Measurements from ENCODE around the gene ZNF536. TPM values are rescaled to one million over a fixed set of nuclear protein-coding genes. Genes with fewer than 3 reads are reported as not detected.

ZNF536 gene
- total RNA-seq (2014; rRNA removed; shearing (Covaris generic)) = not detected in 2 replicates

GRCh38 chr19:30371960-30372824 is at the start of gene ZNF536:
Gene ZNF536 (plus strand): TSS chr19:30372384. CDS start chr19:30443563, 71,179 bp downstream.
- DNase-seq (ENCODE audit: low spot score) = no peak
- in situ Hi-C loops (cut with HindIII; ENCODE audit: low sequenced_read_pairs) = no loop called here

- in situ Hi-C loops (cut with HindIII; ENCODE audit: low sequenced_read_pairs) = no loop called here
- DNase-seq (ENCODE audit: low spot score) = no peak
These were observed 49.4 kb upstream of the ZNF536 start for GRCh38 chr19:30322641-30323320.

GRCh38 chr19:30323904-30324303 is 48.3 kb upstream of the ZNF536 start:
- in situ Hi-C loops (cut with HindIII; ENCODE audit: low sequenced_read_pairs) = no loop called here
- no peak for DNase-seq (ENCODE audit: low spot score)

- in situ Hi-C loops (cut with HindIII; ENCODE audit: low sequenced_read_pairs) = no loop called here
- no peak for DNase-seq (ENCODE audit: low spot score)
These were observed 47.2 kb upstream of the ZNF536 start for GRCh38 chr19:30324982-30325381.

GRCh38 chr19:30325676-30326392 is 46.4 kb upstream of the ZNF536 start:
- DNase-seq (ENCODE audit: low spot score) = peak; percentile 52

GRCh38 chr19:30326393-30326710 is 45.8 kb upstream of the ZNF536 start:
- no peak for DNase-seq (ENCODE audit: low spot score)
- in situ Hi-C loops (cut with HindIII; ENCODE audit: low sequenced_read_pairs) = no loop called here

More at GRCh38 chr19:30325676-30326392, 46.4 kb upstream of the ZNF536 start:
- in situ Hi-C loops (cut with HindIII; ENCODE audit: low sequenced_read_pairs) = no loop called here

GRCh38 chr19:30327331-30327730 is 44.9 kb upstream of the ZNF536 start:
- no peak for DNase-seq (ENCODE audit: low spot score)
- in situ Hi-C loops (cut with HindIII; ENCODE audit: low sequenced_read_pairs) = no loop called here

GRCh38 chr19:30328096-30328495 is 44.1 kb upstream of the ZNF536 start:
- no peak for DNase-seq (ENCODE audit: low spot score)
- in situ Hi-C loops (cut with HindIII; ENCODE audit: low sequenced_read_pairs) = no loop called here

- in situ Hi-C loops (cut with HindIII; ENCODE audit: low sequenced_read_pairs) = no loop called here
- no peak for DNase-seq (ENCODE audit: low spot score)
These were observed 41.9 kb upstream of the ZNF536 start for GRCh38 chr19:30330266-30330665.

GRCh38 chr19:30332445-30333234 is 39.5 kb upstream of the ZNF536 start:
- in situ Hi-C loops (cut with HindIII; ENCODE audit: low sequenced_read_pairs) = no loop called here
- DNase-seq (ENCODE audit: low spot score) = no peak

GRCh38 chr19:30333291-30334065 is 38.7 kb upstream of the ZNF536 start:
- in situ Hi-C loops (cut with HindIII; ENCODE audit: low sequenced_read_pairs) = no loop called here
- no peak for DNase-seq (ENCODE audit: low spot score)

- no peak for DNase-seq (ENCODE audit: low spot score)
- in situ Hi-C loops (cut with HindIII; ENCODE audit: low sequenced_read_pairs) = no loop called here
These were observed 37.3 kb upstream of the ZNF536 start for GRCh38 chr19:30334841-30335240.

- in situ Hi-C loops (cut with HindIII; ENCODE audit: low sequenced_read_pairs) = no loop called here
- DNase-seq (ENCODE audit: low spot score) = no peak
These were observed 36.8 kb upstream of the ZNF536 start for GRCh38 chr19:30335306-30335886.

- DNase-seq (ENCODE audit: low spot score) = no peak
- in situ Hi-C loops (cut with HindIII; ENCODE audit: low sequenced_read_pairs) = no loop called here
These were observed 35.9 kb upstream of the ZNF536 start for GRCh38 chr19:30336290-30336689.

- DNase-seq (ENCODE audit: low spot score) = no peak
- in situ Hi-C loops (cut with HindIII; ENCODE audit: low sequenced_read_pairs) = no loop called here
These were observed 34.1 kb upstream of the ZNF536 start for GRCh38 chr19:30338041-30338456.

- no peak for DNase-seq (ENCODE audit: low spot score)
- in situ Hi-C loops (cut with HindIII; ENCODE audit: low sequenced_read_pairs) = no loop called here
These were observed 33.1 kb upstream of the ZNF536 start for GRCh38 chr19:30338878-30339623.
